Colonic mucosa (tissue), 4 donors: ENCODE measurements around the gene RFTN2. TPM values are rescaled to one million over a fixed set of nuclear protein-coding genes. Genes with fewer than 3 reads are reported as not detected.
"Not testable (repeated sequence)": the region's sequence is repeated elsewhere in the genome, so short reads cannot be mapped to it uniquely, and the experiment has no call there.

Experiments used
- DNase-seq: peaks from one replicate; pipeline ENCODE4 v3.0.0-alpha.2; 2020
- H3K27ac ChIP-seq: fragments of 200-600 bp; one replicate; pipeline ENCODE4 v1.8.0; 2021
- H3K27me3 ChIP-seq: fragments of 200-600 bp; one replicate; pipeline ENCODE4 v1.8.0; 2021
- H3K36me3 ChIP-seq: fragments of 200-600 bp; one replicate; pipeline ENCODE4 v1.8.0; 2021
- H3K4me1 ChIP-seq: fragments of 200-600 bp; one replicate; pipeline ENCODE4 v1.8.0; 2021; ENCODE audit warnings: mild to moderate bottlenecking
- H3K4me3 ChIP-seq: fragments of 200-600 bp; one replicate; pipeline ENCODE4 v1.8.0; 2021
- H3K9ac ChIP-seq, 2 donors: one replicate each; pipeline ENCODE4 v1.7.0; 2013; ENCODE audit warnings: control low read depth in 2 of 2, low read depth in 2 of 2, low read length in 2 of 2
- H3K9me3 ChIP-seq: fragments of 200-600 bp; one replicate; pipeline ENCODE4 v1.8.0; 2021
- intact Hi-C: fragments of 100-400 bp; cut with DNase I; formaldehyde crosslinking; loops from one replicate; pipeline ENCODE4 v1.14.1; 2022
- total RNA-seq, 2 donors: library from RNA; stranded (reverse); fragmentation: NEBNext Ultra II Directional in 1 of 2; extraction: Animal tissue kit (Norgen Biotek cat#: 25700) in 1 of 2; gene quantifications; one replicate each; pipeline ENCODE4 v1.2.1, GENCODE V29; 2021
- TF ChIP-seq, protein P1 (sequence below): fragments of 200-600 bp; IDR thresholded peaks from one replicate; pipeline ENCODE4 v1.8.0; 2022; ENCODE audit warnings: antibody characterized with exemption, mild to moderate bottlenecking
- donor health status: healthy.
- donor health status: DM: no; HTN: no; CAD: no.
- donor health status: DM: no; HTN: no; CAD: no.

Gene RFTN2
- total RNA-seq, 2 donors from 2014 or later: 0.49 to 2.2 TPM

DNA sequence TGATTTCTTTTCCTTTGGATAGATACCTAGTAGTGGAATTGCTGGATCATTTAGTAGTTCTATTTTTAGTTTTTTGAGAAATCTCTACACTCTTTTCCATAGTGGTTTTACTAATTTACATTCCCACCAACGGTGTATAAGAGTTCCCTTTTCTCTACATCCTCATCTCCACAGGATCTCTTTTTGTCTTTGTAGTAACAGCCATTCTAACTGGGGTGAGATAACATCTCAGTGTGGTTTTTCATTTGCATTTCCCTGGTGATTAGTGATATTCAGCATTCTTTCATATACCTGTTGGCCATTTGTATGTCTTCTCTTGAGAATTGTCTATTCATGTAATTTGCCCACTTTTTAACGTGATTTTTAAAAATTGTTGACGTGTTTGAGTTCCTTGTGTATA is 13.8 kb downstream of the RFTN2 start:
- Histone ChIP-seq H3K9ac (no peak overlapping the region), H3K27ac (no peak overlapping the region), H3K36me3 (no peaks in the 10 kb centered on the region), H3K27me3 (no peaks in the 10 kb centered on the region), H3K9me3 (no peaks in the 10 kb centered on the region), H3K4me3 (no peak overlapping the region), H3K4me1 (no peaks in the 10 kb centered on the region)
- intact Hi-C loops: no loop called here
- DNase-seq: no peak
- TF ChIP-seq, protein P1, sequence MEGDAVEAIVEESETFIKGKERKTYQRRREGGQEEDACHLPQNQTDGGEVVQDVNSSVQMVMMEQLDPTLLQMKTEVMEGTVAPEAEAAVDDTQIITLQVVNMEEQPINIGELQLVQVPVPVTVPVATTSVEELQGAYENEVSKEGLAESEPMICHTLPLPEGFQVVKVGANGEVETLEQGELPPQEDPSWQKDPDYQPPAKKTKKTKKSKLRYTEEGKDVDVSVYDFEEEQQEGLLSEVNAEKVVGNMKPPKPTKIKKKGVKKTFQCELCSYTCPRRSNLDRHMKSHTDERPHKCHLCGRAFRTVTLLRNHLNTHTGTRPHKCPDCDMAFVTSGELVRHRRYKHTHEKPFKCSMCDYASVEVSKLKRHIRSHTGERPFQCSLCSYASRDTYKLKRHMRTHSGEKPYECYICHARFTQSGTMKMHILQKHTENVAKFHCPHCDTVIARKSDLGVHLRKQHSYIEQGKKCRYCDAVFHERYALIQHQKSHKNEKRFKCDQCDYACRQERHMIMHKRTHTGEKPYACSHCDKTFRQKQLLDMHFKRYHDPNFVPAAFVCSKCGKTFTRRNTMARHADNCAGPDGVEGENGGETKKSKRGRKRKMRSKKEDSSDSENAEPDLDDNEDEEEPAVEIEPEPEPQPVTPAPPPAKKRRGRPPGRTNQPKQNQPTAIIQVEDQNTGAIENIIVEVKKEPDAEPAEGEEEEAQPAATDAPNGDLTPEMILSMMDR: no peak

DNA sequence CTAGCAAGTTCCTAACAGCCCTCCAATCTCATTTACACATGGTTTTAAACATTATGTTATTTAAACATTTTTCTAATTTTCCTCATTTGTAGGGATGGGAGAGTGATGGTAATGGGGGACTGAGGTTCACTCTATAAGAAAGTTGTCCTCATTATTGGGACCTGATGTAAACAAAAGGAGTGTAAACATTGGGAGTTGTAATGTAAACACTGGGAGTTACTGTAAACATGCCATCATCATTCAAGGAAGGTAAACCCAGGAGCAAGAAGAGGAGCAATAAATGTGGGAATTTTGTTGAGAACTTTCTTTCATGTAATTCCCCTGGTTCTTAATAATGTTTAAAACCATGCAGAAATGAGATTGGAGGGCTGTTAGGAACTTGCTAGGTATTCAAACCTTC is 17.8 kb downstream of the RFTN2 start:
- H3K27ac ChIP-seq: no peak overlapping the region
- no peak for DNase-seq
- intact Hi-C loops: no loop called here
- H3K9me3 ChIP-seq: no peaks in the 10 kb centered on the region
- no peak overlapping the region for H3K9ac ChIP-seq
- no peaks in the 10 kb centered on the region for H3K4me1 ChIP-seq
- no peak overlapping the region for H3K4me3 ChIP-seq
- no peaks in the 10 kb centered on the region for H3K36me3 ChIP-seq
- TF ChIP-seq, protein P1: no peak
- no peaks in the 10 kb centered on the region for H3K27me3 ChIP-seq

DNA sequence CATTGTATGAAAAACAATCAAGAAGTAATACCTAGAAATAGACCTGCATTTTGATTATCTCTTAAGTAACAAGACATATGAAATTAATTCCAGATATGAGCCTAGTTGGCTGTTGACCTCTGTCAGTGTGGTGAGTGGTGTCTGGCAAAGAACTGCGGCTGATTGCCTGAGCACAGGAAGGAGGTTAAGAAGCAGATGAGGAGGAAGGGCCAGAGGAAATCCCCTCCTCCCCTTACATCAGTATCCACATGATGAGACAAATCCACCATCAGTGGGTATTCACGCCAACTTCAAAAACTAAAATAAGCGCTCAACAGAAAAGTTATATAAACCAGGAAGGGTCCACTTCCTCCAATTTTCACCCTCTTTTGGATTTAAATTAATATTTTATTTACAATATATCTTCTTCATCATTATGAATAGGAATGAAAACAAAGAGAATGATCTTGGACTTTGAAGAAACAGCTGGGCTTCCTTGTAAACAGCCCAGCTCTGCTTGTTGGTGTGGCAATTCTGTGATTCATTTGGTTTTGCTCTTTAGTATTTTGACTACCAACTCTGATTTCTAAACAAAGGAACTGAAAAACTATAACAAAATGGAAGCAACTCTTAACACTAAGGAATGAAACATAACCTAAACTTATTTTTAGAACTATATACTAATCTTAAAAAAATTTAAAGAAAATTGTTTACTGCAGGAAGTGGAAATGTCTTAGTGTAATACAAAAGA is 27.3 kb downstream of the RFTN2 start:
- no peaks in the 10 kb centered on the region for H3K36me3 ChIP-seq
- no peak overlapping the region for H3K27ac ChIP-seq
- H3K27me3 ChIP-seq: no peaks in the 10 kb centered on the region
- intact Hi-C loops: no loop called here
- H3K9me3 ChIP-seq: no peaks in the 10 kb centered on the region
- H3K9ac ChIP-seq: no peak overlapping the region
- DNase-seq: no peak
- no peak overlapping the region for H3K4me3 ChIP-seq
- no peaks in the 10 kb centered on the region for H3K4me1 ChIP-seq
- TF ChIP-seq, protein P1: no peak

DNA sequence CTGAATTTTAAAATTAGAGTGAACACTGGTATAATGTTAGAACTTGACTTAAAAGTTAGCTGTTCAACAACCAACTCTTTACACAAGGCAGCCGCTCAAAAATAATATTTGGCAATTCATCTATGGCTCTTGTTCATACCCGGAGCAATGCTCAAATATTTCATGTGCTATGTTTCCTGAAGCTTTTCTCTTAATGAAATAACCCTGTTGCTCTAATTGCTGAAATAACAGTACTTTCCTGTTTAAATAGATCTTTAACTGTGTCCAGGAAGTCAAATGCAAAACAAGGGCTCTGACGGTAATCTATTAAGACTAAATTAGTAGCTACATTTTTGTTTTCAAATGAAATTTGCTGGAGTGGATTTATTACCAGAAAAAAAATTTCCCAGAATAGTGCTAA is 33.7 kb downstream of the RFTN2 start:
- Histone ChIP-seq H3K4me1 (no peaks in the 10 kb centered on the region), H3K27me3 (no peaks in the 10 kb centered on the region), H3K9ac (no peak overlapping the region), H3K9me3 (no peaks in the 10 kb centered on the region), H3K4me3 (no peak overlapping the region), H3K27ac (no peak overlapping the region), H3K36me3 (no peaks in the 10 kb centered on the region)
- no peak for DNase-seq
- intact Hi-C loops: no loop called here
- TF ChIP-seq, protein P1: no peak

DNA sequence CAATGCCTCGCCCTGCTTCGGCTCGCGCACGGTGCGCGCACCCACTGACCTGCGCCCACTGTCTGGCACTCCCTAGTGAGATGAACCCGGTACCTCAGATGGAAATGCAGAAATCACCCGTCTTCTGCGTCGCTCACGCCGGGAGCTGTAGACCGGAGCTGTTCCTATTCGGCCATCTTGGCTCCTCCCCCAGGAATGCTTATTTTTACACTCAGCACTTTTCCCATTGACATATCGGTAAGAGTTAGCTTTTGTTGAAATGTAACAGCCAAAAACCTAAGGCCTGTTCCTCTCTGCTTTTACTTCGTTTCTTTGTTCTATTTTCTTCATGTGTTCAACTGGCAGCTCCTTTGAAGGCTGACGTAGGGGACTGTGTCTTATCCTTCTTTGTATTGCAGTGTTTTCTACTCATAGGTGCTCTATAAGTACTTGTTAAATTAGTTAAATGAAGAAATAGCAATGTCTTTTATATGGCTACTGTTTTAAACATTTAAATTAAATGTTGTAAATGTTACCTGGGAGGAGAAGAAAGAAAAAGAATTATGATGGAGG is 34.7 kb downstream of the RFTN2 start:
- H3K27ac ChIP-seq, intact Hi-C loops, H3K4me3 ChIP-seq, H3K9ac ChIP-seq, H3K4me1 ChIP-seq, H3K27me3 ChIP-seq, H3K9me3 ChIP-seq, DNase-seq, H3K36me3 ChIP-seq: not testable (repeated sequence)

DNA sequence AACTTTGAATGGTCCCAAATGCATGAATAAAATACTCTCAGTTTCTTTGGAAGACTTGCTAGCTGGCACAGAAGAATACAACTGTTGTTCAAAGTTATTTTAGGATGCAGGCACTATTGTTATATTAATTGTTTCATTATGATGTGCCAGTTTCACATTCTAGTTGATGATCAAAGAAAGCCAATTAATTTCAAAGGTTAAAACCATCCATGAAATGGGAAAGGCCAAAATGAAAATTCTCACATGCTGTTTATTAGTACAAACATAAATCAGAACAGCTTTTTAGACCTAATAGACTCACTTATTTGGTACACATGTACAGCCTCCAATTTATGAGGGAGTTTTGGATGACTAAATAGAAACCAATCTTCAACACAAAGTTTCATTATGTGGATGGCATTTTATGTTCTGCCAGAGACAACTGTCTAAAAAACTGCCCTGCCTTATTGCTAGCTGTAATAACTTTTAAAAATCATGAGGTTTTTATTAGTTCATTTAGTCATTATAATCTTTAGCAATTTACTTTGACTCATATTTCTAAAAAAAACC is 42.2 kb downstream of the RFTN2 start:
- Histone ChIP-seq H3K9me3 (no peaks in the 10 kb centered on the region), H3K4me3 (no peak overlapping the region), H3K36me3 (no peaks in the 10 kb centered on the region), H3K27me3 (no peaks in the 10 kb centered on the region), H3K4me1 (no peaks in the 10 kb centered on the region), H3K9ac (no peak overlapping the region), H3K27ac (no peak overlapping the region)
- DNase-seq: no peak
- intact Hi-C loops: no loop called here
- TF ChIP-seq, protein P1: no peak
